Islet precursor cell (in vitro differentiated cells): Measurements from ENCODE around the gene TEX26.
A peak's percentile ranks its signal among the peaks of the same experiment; 100 is the strongest.

Experiments used
- DNase-seq: peaks from one replicate; pipeline ENCODE4 v3.0.0-alpha.2; 2018

Gene TEX26

DNA sequence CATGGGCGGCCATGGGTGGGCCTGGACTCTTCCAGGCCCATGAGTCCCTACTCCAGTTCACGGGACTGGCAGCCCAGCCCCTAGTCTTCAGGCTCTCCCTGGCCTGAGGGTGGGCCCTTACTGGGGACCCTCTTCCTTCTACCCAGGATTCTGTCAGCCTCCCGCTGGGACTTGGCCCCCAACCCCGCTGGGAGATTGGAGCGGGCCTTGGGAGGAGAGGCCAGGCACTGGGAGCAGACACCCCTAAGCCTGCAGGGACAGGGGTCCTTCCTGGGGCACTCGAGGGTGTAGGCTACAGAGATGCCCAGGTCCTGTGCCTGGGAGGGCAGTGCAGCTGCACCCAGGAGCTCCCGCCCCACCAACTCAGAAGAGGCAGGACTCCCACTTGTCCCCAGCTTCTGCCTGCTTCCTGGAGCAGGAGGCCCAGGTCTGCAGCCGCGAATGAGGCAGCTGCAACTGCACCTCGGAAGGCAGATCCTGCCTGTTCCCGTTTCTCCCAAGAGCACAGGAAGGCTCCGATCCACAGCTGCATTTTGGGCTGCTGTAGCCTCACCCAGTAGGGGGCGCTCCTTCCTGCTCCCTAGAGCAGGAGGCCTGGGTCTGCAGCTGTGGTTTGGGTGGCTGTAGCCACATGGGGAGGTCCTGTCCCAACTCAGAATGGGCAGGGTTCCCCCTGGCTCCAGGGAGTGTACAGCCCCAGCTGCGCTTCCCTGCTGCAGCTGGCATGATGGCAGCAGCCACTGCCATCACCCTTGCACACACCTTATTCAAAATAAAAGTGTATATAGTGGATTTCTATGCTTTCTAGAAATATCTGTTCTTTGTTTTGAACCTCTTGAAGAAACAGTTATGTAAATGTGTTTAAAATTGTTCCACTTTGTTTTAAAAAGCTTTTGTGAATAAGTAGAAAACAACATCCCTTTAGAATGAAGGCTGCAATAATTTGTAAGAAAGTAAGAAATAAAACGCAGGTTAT lies 46.8 kb downstream of the TEX26 start:
- peak; percentile 83 for DNase-seq

DNA sequence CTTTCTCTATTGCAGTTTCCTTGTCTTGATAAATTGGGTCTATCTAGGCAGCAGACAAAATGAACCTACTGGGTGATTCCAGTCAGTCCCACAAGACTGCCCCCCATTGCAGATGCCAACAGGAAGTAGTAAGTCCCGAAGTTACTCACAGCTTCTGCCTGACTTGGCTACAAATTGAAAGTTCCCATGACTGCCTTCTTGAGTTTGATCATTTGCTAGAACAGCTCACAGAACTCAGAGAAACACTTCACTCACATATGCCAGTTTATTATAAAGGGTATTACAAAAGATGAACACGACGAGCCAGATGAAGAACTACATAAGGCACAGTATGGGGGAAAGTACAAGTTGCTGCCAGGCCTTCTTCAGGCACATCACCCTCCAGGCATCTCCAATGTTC lies 50.0 kb downstream of the TEX26 start:
- no peak for DNase-seq

DNA sequence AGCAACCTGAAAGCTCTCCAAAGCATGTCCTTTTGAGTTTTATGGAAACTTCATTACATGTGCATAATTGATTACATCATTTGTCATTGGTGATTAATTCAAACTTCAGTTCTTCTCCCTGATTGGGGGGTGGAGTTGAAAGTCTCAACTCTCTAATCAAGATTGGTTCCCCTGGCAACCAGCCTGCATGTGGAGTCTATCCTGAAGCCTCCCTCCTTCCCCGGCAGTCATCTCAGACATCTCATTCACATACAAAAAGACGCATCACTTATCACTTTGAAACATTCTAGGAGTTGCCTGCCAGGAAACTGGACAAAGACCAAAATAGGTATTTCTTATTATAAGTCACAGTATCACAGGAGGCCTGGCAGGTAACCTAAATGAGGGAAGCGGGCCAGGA lies 50.5 kb downstream of the TEX26 start:
- no peak for DNase-seq

DNA sequence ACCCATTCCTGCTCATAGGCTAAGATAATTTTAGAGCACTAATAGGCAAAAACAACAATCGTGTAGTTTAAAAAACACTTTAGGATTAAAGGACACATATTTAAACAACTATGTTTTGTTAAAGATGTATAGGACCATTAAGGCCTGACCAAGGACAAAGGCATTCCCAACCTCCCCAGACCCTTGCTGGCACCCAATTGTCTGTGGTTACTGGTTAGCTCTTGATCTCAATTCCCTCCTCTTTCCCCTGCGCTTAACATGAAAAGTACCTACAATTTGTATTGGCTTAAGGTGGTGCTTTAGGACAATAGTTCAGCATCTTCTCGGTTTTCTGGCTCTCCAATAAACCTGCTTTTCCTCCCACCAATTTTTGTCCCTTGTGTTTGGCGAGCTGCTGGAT lies 51.0 kb downstream of the TEX26 start:
- DNase-seq, result no peak

DNA sequence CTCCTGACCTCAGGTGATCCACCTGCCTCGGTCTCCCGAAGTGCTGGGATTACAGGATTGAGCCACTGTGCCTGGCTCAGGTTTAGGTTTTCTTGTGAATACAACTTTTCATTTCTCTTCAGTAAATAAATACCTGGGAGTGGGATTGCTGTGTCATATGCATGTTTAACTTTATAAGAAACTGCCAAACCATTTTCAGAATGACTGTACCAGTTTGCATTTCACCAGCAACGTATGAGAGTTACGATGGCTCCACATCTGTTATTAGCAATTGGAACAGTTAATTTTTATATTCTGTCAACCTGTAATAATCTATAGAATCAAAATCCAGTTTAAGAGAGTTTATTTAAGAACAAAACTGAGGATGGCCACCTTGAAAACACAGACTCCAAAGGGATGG lies 52.2 kb downstream of the TEX26 start:
- DNase-seq, result no peak

DNA sequence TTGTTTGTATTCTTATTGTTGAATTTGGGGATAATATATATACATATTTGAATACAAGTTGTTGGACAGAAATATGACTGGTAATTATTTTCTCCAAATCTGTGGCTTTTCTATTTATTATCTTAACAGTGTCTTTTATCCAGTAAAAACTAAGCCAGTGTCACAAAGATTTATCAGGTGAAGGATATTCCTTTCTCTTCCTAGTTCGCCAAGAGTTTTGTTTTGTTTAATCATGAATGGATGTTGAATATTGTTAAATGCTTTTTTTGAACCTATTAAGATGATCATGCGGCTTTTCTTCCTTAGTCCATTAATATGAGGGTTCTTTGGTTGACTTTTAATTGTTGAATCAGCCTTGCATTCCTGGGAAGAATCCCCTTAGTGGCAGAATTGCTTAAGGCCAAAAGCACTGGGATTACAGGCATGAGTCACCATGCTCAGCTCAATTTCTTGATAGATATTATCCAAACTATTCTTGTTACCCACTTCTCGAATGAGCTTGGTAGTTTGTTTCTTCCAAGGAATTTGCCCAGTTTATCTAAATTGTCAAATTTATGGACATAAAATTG lies 53.3 kb downstream of the TEX26 start:
- DNase-seq, result no peak

DNA sequence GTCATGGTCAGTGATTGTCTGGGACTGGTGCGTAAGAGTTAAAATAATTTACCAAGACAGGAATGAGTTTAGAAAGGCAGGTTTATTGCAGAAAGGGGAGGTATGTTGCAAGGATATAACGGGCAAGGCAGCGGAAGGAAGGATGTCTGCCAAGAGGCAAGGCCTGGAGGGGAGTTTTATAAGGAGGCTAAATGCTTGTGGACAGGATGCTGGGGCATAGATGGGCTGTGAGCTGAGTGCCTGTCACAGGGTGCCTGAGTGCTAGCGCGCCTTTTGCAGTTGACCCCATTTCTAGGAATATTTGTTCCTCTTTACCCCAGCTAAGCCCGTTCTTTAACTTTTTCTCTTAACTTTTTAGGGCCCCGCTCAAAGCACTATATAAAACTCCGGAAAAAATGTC lies 58.7 kb downstream of the TEX26 start:
- no peak for DNase-seq

DNA sequence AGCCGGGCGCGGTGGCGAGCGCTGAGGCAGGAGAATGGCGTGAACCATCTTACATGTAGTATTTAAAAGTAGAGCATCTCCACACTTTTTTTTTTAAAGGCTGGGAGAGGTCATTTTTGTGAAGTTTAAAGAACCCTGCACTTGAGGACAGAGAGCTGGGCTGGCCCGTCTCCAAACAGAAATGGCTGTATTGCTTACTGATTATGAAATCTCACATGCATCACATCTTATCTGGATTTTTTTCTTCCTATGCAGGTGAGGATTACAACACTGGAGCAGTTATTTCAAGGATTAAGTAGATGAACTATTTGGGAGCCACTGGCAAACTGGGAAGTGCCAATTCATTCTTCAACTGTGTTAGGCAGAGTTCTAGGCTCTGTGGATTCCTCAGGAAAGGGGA lies 59.5 kb downstream of the TEX26 start:
- no peak for DNase-seq

DNA sequence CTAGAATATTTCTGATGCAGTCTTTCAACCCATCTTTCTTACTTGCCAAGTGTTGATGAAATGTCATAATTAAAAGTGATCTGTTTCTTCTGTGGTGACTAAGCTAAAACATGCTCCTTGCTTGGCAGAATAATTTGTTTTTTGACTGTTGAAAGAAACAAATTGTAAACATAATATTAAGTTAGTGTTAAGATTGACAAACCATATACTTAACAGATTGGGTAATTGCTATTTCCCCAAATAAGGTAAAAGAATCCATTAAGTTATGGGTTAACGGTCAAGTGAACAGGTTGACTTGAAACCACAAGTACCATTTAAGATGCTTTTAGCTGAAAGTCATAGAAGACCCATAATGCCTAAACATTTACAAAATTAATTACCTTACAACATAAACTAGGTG lies 62.9 kb downstream of the TEX26 start:
- no peak for DNase-seq

DNA sequence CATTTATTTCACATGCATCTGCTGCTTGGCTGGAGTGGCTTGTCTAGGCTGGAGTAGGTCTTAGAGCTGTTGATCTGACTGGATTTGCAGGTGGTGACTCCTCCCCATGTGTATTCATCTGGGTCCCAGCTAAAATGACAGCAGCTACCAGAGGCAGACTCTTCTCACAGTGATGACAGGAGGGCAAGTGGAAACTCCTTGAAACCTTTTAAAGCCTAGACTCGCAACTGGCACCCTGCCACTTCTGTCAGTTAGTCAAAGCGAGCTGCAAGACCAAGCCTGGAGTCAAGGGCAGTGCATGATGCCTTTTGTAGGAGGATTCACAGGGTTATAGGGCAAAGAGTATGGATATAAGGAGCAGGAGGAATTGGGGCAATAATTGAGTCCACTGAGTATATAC lies 65.2 kb downstream of the TEX26 start:
- DNase-seq, result peak; percentile 31

DNA sequence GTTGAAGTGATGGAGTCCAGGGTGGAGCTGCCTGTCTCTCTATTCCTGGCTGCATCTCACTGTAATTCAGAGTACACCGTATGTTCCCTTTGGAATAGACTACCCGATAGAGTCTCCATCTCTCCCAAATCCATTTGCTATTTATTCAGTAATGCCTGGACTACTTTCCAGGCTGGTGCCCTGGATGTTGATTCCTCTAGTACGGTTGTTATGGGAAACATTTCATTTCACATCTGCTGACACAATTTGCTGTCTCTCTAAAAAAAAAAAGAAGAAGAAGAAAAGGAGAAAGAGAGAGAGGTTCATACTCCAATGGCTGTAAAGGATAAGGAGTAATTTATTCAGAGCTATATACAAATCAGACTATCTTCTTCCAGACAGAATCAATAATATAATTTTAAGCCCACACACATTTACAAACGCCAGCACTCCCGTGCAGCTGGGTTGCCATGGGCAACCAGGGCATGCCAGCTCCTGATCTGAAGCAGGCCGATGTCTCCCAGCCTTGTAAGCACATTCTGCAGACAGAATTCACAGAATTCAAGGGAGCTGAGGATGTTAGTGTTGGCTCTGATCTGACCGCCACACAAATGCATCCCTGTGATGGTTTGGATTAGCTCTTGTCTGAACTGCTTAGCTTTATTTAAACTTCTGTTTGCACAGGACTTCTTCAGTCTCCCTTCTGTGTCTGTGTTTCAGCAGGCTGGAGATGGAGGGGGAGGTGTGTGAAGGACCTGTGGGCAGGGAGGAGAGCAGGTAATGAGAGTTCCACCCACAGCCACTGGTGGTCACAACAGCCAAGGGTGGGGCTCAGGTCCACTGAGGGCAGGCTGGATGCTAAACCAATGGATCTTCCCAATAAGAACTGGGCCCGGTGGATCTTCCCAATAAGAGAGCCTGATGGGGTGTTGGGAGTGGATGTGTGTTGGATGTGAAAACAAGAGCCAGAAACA lies 66.0 kb downstream of the TEX26 start:
- DNase-seq, result peak; percentile 54

DNA sequence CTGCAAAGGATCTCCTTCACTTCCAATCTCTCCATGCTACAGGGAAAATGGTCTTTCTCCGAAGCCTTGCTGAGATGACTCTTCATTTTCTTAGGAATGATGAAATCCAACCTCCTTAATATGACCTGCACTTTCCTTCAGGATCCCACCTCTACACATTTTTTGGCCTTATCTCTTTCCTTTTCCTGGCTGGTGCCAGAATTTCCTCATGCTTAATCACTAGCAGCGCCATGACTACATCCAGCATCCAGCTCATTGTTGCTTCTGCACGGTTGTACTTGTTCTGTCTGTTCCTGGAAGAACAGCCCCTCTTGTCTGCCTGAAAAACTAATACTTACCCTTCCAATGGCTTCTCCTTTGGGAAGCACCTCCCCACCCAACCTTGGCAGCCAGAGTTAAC lies 68.4 kb downstream of the TEX26 start:
- no peak for DNase-seq

DNA sequence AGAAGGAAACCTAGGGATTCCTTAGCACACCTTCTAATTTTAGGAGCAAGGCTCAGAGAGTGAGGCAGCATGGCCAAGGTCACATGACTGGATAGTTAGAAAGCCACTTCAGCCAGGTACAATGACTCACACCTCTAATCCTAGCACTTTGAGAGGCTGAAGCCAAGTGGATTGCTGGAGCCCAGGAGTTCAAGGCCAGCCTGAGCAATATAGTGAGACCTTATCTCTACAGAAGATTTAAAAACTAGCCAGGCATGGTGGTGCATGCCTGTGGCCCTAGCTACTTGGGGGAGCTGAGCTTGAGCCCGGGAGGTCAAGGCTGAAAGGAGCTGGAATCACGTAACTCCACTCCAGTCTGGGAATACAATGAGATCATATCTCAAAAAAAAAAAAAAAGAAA lies 69.2 kb downstream of the TEX26 start:
- DNase-seq, result peak; percentile 67

DNA sequence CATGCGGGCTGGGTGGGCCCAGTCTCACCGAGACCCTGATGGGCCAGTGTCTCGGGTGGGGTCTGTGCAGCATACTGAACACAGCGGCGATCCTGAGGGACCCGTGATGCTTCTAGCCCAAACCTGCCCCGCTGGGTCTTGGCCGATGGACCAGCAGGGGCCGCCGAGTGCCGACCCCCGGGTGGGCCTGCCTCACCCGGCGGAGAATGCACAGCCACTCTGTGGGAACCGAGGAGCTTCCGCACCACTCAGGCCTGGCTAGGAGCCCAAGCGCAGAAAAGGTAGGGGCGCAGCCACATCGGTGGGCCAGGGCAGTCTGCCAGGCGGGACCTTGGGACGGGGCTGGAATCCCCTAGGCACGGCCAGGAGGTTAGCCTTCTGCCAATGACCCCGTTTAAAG lies 72.6 kb downstream of the TEX26 start:
- DNase-seq, result peak; percentile 45

DNA sequence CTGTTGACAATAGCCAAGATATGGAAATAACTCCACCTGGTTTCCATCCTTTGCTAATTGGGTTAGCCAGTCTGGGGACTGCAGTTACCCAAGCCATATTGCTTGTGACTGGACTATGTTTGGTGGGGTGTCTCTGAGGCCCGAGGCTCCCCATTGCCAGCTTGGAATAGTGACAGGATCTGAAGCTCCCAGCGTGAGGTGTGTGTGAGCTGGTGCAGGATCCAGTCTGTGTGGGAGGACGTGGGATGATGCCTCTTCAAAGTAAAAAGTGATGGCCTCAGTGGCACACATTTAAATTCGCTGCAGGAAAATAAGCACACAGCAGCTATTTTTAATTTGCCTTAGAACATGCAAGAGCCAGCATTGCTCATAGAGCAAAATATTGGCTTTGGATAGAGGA lies 75.0 kb downstream of the TEX26 start:
- no peak for DNase-seq

DNA sequence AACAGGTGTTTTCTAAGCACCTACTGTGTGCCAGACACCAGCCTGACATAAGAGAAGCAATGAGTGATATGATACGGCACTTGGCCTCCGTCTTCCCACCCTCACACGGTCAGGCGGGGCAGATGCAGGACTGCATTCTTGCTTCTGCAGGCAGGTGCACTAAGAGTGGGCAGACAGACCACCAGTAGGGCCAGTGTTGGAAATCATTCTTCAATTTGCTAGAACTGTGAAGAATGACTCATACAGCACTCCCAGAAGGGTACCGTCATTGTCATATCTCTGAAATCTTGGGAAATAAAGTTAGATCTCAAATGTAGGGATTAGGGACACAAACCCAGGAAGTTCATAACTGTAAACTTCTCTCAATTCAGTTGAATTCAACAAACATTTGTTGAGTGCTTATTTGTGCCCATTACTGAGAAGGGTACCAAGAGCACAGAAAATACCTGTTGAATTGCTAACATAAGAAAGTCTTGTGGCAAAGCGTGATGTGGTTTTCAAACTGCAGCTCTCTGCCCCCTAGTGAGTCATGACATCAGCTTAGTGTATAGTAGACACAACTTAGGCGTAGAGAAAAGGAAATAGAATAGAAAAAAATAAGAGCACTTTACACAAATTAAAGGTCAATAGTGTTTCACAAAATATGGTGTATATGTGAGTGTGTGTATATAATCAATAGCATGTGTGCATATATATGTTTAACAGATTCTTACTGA lies 76.1 kb downstream of the TEX26 start:
- DNase-seq, result peak; percentile 22

DNA sequence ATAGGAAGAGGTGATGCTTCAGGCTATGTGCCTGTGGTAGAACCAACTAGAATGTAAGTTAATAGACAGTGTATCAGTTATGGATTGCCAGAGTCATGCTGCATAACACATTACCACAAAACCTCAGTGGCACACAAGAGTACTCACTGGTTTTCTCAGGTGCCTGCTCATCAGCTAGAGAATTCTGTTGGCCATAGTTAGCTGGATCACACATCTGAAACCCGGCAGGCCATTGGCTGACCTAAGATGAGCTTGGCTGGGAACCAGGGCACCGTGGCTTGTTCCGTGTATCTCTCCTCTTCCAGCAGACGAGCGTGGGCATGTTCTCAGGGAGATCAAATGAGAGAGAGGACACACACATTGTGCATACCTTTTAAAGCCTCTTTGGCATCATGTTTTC lies 76.7 kb downstream of the TEX26 start:
- DNase-seq, result peak; percentile 17

DNA sequence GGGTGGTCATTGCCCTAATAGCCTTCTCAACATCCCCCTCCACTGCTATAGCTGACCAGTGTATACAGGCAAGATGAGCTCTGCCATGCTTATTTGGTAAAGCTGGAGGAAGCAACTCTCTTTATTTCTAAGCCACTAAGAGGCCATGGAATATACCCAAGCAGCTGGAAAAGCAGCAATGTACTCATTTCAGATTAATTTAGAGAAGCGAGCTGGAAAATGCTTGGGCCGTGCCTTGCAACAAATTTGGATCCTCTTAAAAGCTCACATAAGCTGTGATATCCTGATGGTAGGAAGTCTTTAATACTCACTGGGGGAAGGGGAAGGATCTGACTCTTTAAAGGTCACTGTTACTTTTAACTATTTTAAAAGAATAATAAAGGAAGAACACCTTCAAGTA lies 77.8 kb downstream of the TEX26 start:
- DNase-seq, result peak; percentile 15

DNA sequence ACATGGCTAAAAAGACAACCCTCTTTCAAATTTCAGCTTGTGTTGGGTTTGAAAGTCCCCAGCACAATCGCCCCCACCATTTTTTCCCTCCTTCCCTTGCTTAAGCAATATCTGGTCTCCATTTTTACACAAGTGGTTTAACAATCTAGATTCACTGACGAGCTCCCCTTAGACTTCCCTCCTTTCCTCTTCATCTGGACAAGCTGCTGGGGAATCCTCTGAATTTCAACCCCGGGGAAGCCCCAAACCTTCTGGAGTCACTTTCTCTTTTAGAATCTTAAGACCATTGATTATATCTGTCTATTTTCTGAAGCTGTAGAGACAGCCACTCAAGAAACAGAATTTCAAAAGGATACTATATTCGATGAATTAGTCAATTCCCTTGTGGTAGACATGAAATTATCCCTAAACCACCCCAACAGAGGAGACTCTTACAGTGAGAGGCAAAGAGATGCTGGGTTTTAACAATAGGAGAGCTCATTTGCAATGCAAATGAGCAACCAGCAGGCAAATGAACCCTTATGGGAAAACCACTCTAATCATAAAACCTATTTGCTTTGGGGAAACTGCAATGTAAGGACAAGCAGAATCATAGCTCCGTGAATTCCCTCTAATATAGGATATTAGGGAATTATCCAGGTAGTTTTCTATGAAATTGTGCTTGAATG lies 78.9 kb downstream of the TEX26 start:
- peak; percentile 21 for DNase-seq

DNA sequence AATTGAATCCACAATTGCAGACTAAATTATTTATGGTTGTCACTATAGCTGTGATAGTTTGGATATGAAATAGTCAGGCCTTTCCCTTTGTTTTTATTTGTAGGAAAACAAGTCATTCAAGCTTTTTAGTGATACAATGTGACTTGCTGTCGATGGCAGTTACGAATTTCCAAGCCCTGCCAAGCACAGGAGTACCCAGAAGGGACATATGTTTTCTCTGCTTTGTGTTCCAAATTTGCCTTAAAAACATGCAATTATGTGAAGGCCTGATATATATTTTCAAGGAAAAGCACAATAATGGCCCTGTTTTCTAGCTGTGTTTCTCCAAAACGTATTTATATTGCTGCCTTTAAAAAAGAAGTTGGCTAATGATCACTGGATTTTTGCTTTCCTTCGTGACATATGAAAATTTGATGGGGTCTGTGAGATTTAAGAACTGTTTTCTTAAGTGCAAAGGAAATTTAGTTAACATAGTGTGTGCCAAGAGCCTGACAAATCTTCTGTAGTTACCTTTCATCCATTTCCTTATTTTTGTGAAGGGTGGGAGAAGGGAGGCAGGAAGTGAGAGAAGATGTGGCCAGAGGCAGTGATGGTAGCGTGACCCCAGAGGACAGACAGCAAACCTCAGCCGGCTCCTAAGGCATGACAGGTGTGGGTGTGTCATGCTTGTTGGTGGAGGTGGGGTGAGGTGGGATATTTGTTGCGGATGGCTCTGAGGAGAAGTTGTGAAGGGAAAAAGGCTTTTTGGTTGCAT lies 79.6 kb downstream of the TEX26 start:
- DNase-seq, result peak; percentile 63

DNA sequence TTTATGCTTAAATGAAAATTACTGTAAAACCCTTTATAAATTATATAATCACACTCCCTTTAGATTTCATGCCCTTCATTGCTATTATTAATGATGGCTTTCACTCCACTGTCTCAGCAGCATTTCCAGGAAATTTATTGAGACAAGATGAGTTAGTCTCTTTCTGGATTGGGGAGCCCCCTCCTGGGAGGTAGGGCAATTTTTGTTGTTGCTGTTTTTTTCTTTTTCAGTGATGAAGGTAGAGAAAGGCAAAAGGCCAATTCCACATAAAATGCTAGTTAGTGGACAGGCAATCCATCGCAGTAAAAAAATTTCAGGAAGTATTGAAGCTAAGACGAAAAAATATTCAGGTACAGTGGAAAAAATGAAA lies 80.2 kb downstream of the TEX26 start:
- peak; percentile 41 for DNase-seq
